HepG2 (cell line): ENCODE results near the gene CNR2. TPM values are rescaled to one million over a fixed set of nuclear protein-coding genes. Genes with fewer than 3 reads are reported as not detected.

Experiments used
- CAMTA2 ChIP-seq: sonication (generic); formaldehyde crosslinking; IDR thresholded peaks from 2 replicates; pipeline ENCODE4 v1.4.0; 2020; ENCODE audit warnings: mild to moderate bottlenecking, missing genetic modification reagents, borderline replicate concordance
- EHMT2 ChIP-seq: fragments of 200-600 bp; sonication (generic); IDR thresholded peaks from 2 replicates; pipeline ENCODE4 v1.7.0; 2017; ENCODE audit warnings: antibody characterized with exemption, low read depth, low read length, borderline replicate concordance
- EZH2 ChIP-seq: conservative IDR thresholded peaks from 2 replicates; pipeline ENCODE4 v1.6.1; 2012; ENCODE audit warnings: mild to moderate bottlenecking, low read depth, low read length, moderate library complexity
- FOXP1 ChIP-seq, 2 experiments: fragments of 450-650 bp in 1 of 2; IDR thresholded peaks; 2 replicates each; pipeline ENCODE4 v1.6.1; 2017 to 2018; ENCODE audit warnings: antibody characterized with exemption in 1 of 2
- HMG20B ChIP-seq: conservative IDR thresholded peaks from 2 replicates; pipeline ENCODE4 v1.6.1; 2016; ENCODE audit warnings: missing genetic modification reagents, missing compliant biosample characterization
- ISX ChIP-seq: sonication (generic); formaldehyde crosslinking; conservative IDR thresholded peaks from 2 replicates; pipeline ENCODE4 v1.5.0; 2020; ENCODE audit warnings: missing genetic modification reagents
- KDM2A ChIP-seq: sonication (generic); formaldehyde crosslinking; IDR thresholded peaks from 2 replicates; pipeline ENCODE4 v1.4.0; 2020; ENCODE audit warnings: low read depth, missing genetic modification reagents, borderline replicate concordance
- MZF1 ChIP-seq: sonication (generic); formaldehyde crosslinking; IDR thresholded peaks from 2 replicates; pipeline ENCODE4 v1.8.1; 2023; ENCODE audit warnings: mild to moderate bottlenecking, missing genetic modification reagents, borderline replicate concordance
- NAIF1 ChIP-seq: sonication (generic); formaldehyde crosslinking; IDR thresholded peaks from 2 replicates; pipeline ENCODE4 v1.5.0; 2020; ENCODE audit warnings: mild to moderate bottlenecking, missing genetic modification reagents, borderline replicate concordance
- PHF8 ChIP-seq: sonication (generic); formaldehyde crosslinking; IDR thresholded peaks from 2 replicates; pipeline ENCODE4 v1.5.0; 2020; ENCODE audit warnings: missing genetic modification reagents
- RBFOX2 ChIP-seq: fragments of 200-400 bp; formaldehyde crosslinking; IDR thresholded peaks from 2 replicates; pipeline ENCODE4 v1.6.1; 2017; ENCODE audit warnings: low read depth, mild to moderate bottlenecking, low read length
- RERE ChIP-seq: IDR thresholded peaks from 2 replicates; pipeline ENCODE4 v1.6.1; 2016; ENCODE audit warnings: low read depth, missing genetic modification reagents, missing compliant biosample characterization
- SAP130 ChIP-seq: IDR thresholded peaks from 2 replicates; pipeline ENCODE4 v1.6.1; 2016; ENCODE audit warnings: low read depth
- SMAD1 ChIP-seq: sonication (generic); formaldehyde crosslinking; IDR thresholded peaks from 2 replicates; pipeline ENCODE4 v1.4.0; 2020; ENCODE audit warnings: missing genetic modification reagents, low read depth, mild to moderate bottlenecking, borderline replicate concordance
- SMAD9 ChIP-seq: sonication (generic); formaldehyde crosslinking; IDR thresholded peaks from 2 replicates; pipeline ENCODE4 v1.5.1; 2020; ENCODE audit warnings: mild to moderate bottlenecking, missing genetic modification reagents
- ZBED4 ChIP-seq: sonication (generic); formaldehyde crosslinking; IDR thresholded peaks from 2 replicates; pipeline ENCODE4 v1.4.0; 2020; ENCODE audit warnings: missing genetic modification reagents, borderline replicate concordance
- ZKSCAN1 ChIP-seq: fragments of 150-350 bp; IDR thresholded peaks from 2 replicates; pipeline ENCODE4 v1.6.1; 2014; ENCODE audit warnings: low read length
- ZNF430 ChIP-seq: sonication (generic); formaldehyde crosslinking; IDR thresholded peaks from 2 replicates; pipeline ENCODE4 v1.9.0; 2021; ENCODE audit warnings: mild to moderate bottlenecking, missing genetic modification reagents
- ZNF782 ChIP-seq: sonication (generic); formaldehyde crosslinking; IDR thresholded peaks from 2 replicates; pipeline ENCODE4 v1.4.0; 2020; ENCODE audit warnings: missing genetic modification reagents, mild to moderate bottlenecking, borderline replicate concordance
- polyA plus RNA-seq, 8 experiments: library from polyadenylated mRNA; depleted of rRNA in 3 of 8; stranded (reverse) in 7 of 8; unstranded in 1 of 8; fragments of >200 nt; fragmentation: Illumina TruSeq in 4 of 8; extraction: Trizol in 4 of 8; gene quantifications; 2 replicates each; pipeline versions ENCODE4 v1.2.1 to v1.2.3, GENCODE V29; 2011 to 2016; ENCODE audit warnings: low read depth in 4 of 8, missing spikeins in 1 of 8, mixed read lengths in 1 of 8; ENCODE audit not compliant: insufficient read depth in 1 of 8
- total RNA-seq, 5 experiments: library from RNA; depleted of rRNA; stranded (reverse); fragments of >200 nt; fragmentation: Illumina TruSeq; extraction: Trizol; gene quantifications; 2 replicates each; pipeline ENCODE4 v1.2.3, GENCODE V29; 2016; ENCODE audit warnings: low read depth in 1 of 5

Gene CNR2
- total and polyA plus RNA-seq, 2 of the 13 experiments (the other 11 are each of a cell fraction or from before 2014, with no cell fraction given), result not detected

- no peak for TF ChIP-seq EZH2
- TF ChIP-seq SMAD1 (CRISPR knock-in tag), result no peak
- TF ChIP-seq ZBED4, result 0 out of 2 replicates have a peak, but pooled peaks have one; percentile 35
- TF ChIP-seq RERE, result no peak
- peak; percentile 89 for TF ChIP-seq KDM2A (CRISPR knock-in tag)
- TF ChIP-seq CAMTA2, result no peak
- no peak for TF ChIP-seq ZKSCAN1
- 0 out of 2 replicates have a peak, but pooled peaks have one; percentile 26 for TF ChIP-seq NAIF1 (CRISPR knock-in tag)
- TF ChIP-seq SMAD9 (CRISPR knock-in tag), result no peak
- TF ChIP-seq SAP130 (CRISPR knock-in tag), result peak; percentile 90
- peak; percentile 80 for TF ChIP-seq PHF8 (CRISPR knock-in tag)
- no peak for TF ChIP-seq ISX (CRISPR knock-in tag)
- TF ChIP-seq MZF1 (CRISPR knock-in tag), result no peak
- peak; percentile 99 for TF ChIP-seq RBFOX2
- no peak for TF ChIP-seq FOXP1 (IDR thresholded peaks at IDR 0.05)
- TF ChIP-seq FOXP1 (CRISPR knock-in tag; IDR thresholded peaks at IDR 0.05), result no peak
- TF ChIP-seq HMG20B (CRISPR knock-in tag), result no peak; the same call in 1 of the 2 replicates
- peak; percentile 79 for TF ChIP-seq ZNF430
- no peak for TF ChIP-seq EHMT2
- no peak for TF ChIP-seq ZNF782 (CRISPR knock-in tag)
These were observed 46.5 kb upstream of the CNR2 start, which contains the start of gene PNRC2 (continued) for GRCh38 chr1:23959461-23960290.
